Left colon (tissue), 2 donors: ENCODE results near the gene DACT1. TPM values are rescaled to one million over a fixed set of nuclear protein-coding genes. Genes with fewer than 3 reads are reported as not detected.

Experiments used
- ATAC-seq: fragments of 200-7000 bp; cut with Tn5 transposase; one replicate; pipeline ENCODE4 v1.9.1; 2020; ENCODE audit warnings: mild to moderate bottlenecking, moderate library complexity
- DNase-seq, 2 donors: peaks; one replicate each; pipeline ENCODE4 v3.0.0-alpha.2; 2020
- intact Hi-C, 2 donors: fragments of 100-400 bp; cut with DNase I in 1 of 2; cut with micrococcal nuclease in 1 of 2; formaldehyde crosslinking; loops; one replicate each; pipeline versions ENCODE4 v1.11.2 to v1.14.0; 2022; cut with DNase I, micrococcal nuclease
- total RNA-seq, 2 donors: library from RNA; stranded (reverse); fragmentation: NEBNext Ultra II Directional; extraction: Animal tissue kit (Norgen Biotek cat#: 25700); gene quantifications; one replicate each; pipeline ENCODE4 v1.2.1, GENCODE V29; 2021
- donor health status: DM: no; HTN: no; CAD: no.
- donor health status: DM: yes; HTN: yes; CAD: no.

The DACT1 gene
- total RNA-seq, 2 donors from 2014 or later = 1.3 to 3.8 TPM

DNA sequence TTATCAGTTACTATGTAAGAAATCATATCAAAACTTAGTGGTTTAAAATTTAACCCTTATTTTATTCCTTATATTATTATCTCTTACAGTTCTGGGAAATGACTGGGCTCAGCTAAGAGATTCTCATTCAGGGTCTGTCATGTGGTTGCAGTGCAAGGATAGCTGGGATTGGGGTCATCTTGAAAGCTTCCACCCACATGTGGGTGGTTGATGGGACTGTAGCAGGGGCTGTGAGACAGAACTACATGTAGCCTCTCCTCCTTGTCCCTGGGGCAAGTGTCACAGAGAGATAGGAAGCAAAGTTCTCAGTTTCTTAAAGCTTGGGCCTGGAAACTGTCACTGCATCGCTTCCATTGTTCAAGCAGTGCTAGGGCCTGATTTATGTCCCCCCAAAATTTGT lies 57.8 kb downstream of the DACT1 start:
- intact Hi-C loops = no loop called here
- ATAC-seq = no peak
- no peak for DNase-seq

DNA sequence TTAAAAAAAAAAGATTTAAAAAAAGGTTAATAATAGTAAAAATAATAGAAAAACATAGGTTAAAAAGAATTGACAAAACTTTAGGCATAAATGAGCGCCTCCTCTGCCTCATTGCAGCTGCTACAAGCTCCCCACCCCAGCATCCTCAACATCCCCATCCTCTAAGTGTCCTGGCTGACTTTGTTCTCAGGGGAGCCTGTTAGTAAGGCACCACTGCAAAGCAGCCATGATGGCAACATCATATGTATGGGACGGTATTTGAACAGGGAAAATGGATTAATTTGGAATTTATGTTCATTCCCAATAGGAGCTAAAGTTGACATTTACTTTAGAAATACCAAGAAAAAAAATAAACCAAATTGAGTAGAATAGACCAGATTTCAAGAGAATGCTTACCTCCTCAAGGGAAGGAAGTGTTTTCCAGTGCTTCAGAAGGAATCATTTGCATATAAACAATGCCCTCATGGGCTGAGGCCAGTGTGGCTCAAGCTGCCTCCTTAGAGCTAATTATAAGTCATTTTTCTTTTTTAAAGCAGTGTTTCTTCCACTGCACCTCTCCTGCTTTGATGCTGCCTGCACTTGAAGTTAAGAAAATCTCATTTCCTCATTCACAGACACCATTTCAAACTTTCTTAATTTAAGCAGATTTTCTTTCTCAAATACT lies 59.6 kb downstream of the DACT1 start:
- intact Hi-C loops = no loop called here
- DNase-seq = no peak
- ATAC-seq = peak; percentile 35

Other genes with a start within 250 kb of the DACT1 start
- gene TOMM20L, start 242.0 kb upstream of the DACT1 start, total RNA-seq = under 1 TPM; 0.73 to 0.79 TPM
- 10 to 100 TPM; 22.8 to 25.5 TPM for gene TIMM9, start 210.4 kb upstream of the DACT1 start, total RNA-seq
- 10 to 100 TPM; 13.1 to 13.6 TPM for gene KIAA0586, start 210.2 kb upstream of the DACT1 start, total RNA-seq